ENCODE results near the gene STRN4. TPM values are rescaled to one million over a fixed set of nuclear protein-coding genes. Genes with fewer than 3 reads are reported as not detected.

The STRN4 gene
- total and polyA plus RNA-seq, 3 experiments from 2014 or later, result 23.2 to 70.4 (median 68.8) TPM

GRCh38 chr19:46717716-46718143, 28.5 kb downstream of the STRN4 start:
- H3K36me3 Mint-ChIP-seq, result peaks cover 0 to 51% (median 7%) of the 10 kb centered on the region in 3 donors
- peaks cover 34% of the 10 kb centered on the region for H3K4me1 ChIP-seq (ENCODE audit: insufficient read depth, low read length)
- ChIA-PET POLR2A (interaction anchor here (0.6 to 1.1 kb wide), 5 partner anchors 9 to 396 kb away, joined by 3 to 11 read pairs (median 6); partner anchors contain the start of genes CALM3 and ZC3H4), CTCF (interaction anchor here (0.9 to 2.9 kb wide), 6 partner anchors 11 to 123 kb away, joined by 3 to 19 read pairs (median 4); partner anchors contain the start of gene CALM3)
- peak overlapping the region; percentile 75 for H3K27ac ChIP-seq (ENCODE audit: low read depth, low read length)
- no peaks in the 10 kb centered on the region for H3K27me3 ChIP-seq (ENCODE audit: insufficient read depth, low read length, poor library complexity, severe bottlenecking)
- peaks cover 41 to 73% (median 44%) of the 10 kb centered on the region in 3 donors for H3K4me1 Mint-ChIP-seq
- H3K9me3 ChIP-seq (ENCODE audit: low read length), result no peaks in the 10 kb centered on the region
- H3K4me3 Mint-ChIP-seq, result peak overlapping the region; percentile 94 to 98 (median 95)
- H3K36me3 ChIP-seq (ENCODE audit: insufficient read depth, low read length), result no peaks in the 10 kb centered on the region
- H3K4me3 ChIP-seq (ENCODE audit: low read length), result peak overlapping the region; percentile 64
- no peaks in the 10 kb centered on the region for H3K9me3 Mint-ChIP-seq
- H3K27me3 Mint-ChIP-seq, result no peaks in the 10 kb centered on the region
- peak overlapping the region; percentile 94 to 98 (median 97) for H3K27ac Mint-ChIP-seq
- peak in 1 of 5 donors; percentile 62 for DNase-seq

DNA sequence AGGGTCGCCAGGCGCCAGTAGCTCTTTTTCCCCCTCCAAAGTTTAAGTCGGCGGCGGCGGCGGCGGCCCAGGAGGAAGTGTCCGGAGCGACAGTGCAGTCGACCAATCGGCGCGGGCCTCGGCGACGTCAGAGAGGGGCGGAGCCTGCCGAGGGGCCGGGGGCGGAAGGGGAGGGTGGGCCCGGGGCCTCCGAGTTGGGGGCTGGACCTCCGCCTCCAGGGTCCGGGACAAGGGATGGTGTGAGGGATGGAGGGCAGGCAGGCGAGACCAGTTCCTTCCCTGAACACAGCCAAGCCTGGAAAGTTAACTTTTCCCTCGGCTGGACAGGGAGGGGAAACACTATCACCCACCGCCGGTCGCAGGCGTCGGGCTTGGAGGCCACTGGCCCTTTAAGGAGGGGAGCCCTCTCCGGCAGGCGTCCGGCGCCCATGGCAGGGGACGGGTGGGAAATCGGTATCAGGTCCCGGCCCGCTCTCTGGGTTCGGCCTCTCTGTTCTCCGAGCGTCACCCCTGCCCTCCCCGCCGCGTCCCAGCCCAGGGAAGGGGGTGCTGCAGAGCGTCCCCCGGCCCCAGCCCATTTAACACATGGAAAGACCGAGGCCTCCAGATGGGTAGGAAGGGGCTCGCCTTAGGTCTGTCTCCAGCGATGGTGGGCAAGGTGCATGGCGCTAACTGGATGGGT, 29.1 kb downstream of the STRN4 start, which contains the start of gene PRKD2:
TSS of gene PRKD2 (minus strand) at position 81 of the 682 bp plus-strand sequence. CDS start 744 bp downstream, outside the sequence.
- DNase-seq, result peak; percentile 71 to 89 (median 83)
- peaks cover 42 to 77% (median 49%) of the 10 kb centered on the region in 3 donors for H3K4me1 Mint-ChIP-seq
- H3K9me3 Mint-ChIP-seq, result no peaks in the 10 kb centered on the region
- peak within 1 kb of the TSS; percentile 94 to 99 (median 98) for H3K27ac Mint-ChIP-seq
- peaks cover 0 to 50% (median 7%) of the 10 kb centered on the region in 3 donors for H3K36me3 Mint-ChIP-seq
- no peaks in the 10 kb centered on the region for H3K9me3 ChIP-seq (ENCODE audit: low read length)
- peak within 1 kb of the TSS; percentile 94 to 98 (median 95) for H3K4me3 Mint-ChIP-seq
- ChIA-PET POLR2A (no interaction called here), CTCF (interaction anchor here (1.2 to 2.9 kb wide), 2 partner anchors 12 to 123 kb away, joined by 4 to 19 read pairs; no protein-coding TSS in a partner anchor)
- H3K27me3 ChIP-seq (ENCODE audit: insufficient read depth, low read length, poor library complexity, severe bottlenecking), result no peaks in the 10 kb centered on the region
- H3K27me3 Mint-ChIP-seq, result no peaks in the 10 kb centered on the region
- peaks cover 37% of the 10 kb centered on the region for H3K4me1 ChIP-seq (ENCODE audit: insufficient read depth, low read length)
- peak within 1 kb of the TSS; percentile 90 for H3K4me3 ChIP-seq (ENCODE audit: low read length)
- peak within 1 kb of the TSS; percentile 92 for H3K27ac ChIP-seq (ENCODE audit: low read depth, low read length)
- H3K36me3 ChIP-seq (ENCODE audit: insufficient read depth, low read length), result no peaks in the 10 kb centered on the region

DNA sequence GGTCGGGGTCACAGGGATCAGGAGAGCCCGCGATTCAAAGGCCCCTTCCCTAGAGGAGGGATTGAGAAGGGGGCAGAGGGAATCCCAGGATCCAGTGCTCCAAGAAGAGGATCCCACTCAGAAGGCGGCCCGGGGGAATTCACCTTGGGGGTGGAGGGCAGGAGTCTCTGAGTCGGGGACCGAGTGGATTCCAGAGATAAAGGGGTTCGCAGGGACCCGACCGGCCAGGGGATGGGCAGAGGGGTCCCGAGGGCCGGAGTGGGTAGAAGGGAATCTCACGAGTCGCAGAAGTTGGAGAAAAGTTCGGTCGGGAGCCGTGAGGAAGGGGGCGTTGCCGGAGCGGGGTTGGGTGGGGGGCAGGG, 29.6 kb downstream of the STRN4 start:
- Mint-ChIP-seq H3K4me3 (peak overlapping the region; percentile 94 to 98 (median 95)), H3K27me3 (no peaks in the 10 kb centered on the region), H3K9me3 (no peaks in the 10 kb centered on the region), H3K27ac (peak overlapping the region; percentile 93 to 99 (median 96)), H3K36me3 (peaks cover 0 to 48% (median 3%) of the 10 kb centered on the region in 3 donors), H3K4me1 (peaks cover 42 to 73% (median 49%) of the 10 kb centered on the region in 3 donors)
- no peak for DNase-seq
- H3K4me3 ChIP-seq (ENCODE audit: low read length), result peak overlapping the region; percentile 90
- H3K36me3 ChIP-seq (ENCODE audit: insufficient read depth, low read length), result no peaks in the 10 kb centered on the region
- H3K4me1 ChIP-seq (ENCODE audit: insufficient read depth, low read length), result peaks cover 37% of the 10 kb centered on the region
- H3K27ac ChIP-seq (ENCODE audit: low read depth, low read length), result peak overlapping the region; percentile 92
- no peaks in the 10 kb centered on the region for H3K9me3 ChIP-seq (ENCODE audit: low read length)
- POLR2A ChIA-PET, result no interaction called here
- H3K27me3 ChIP-seq (ENCODE audit: insufficient read depth, low read length, poor library complexity, severe bottlenecking), result no peaks in the 10 kb centered on the region
- CTCF ChIA-PET, result interaction anchor here (1.2 kb wide), 1 partner anchor 124 kb away, joined by 4 read pairs; no protein-coding TSS in a partner anchor

- Mint-ChIP-seq H3K4me1 (peaks cover 42 to 70% (median 50%) of the 10 kb centered on the region in 3 donors), H3K27ac (peak overlapping the region; percentile 93 to 99 (median 97)), H3K9me3 (no peaks in the 10 kb centered on the region), H3K4me3 (peak overlapping the region; percentile 94 to 98 (median 95)), H3K27me3 (no peaks in the 10 kb centered on the region), H3K36me3 (peaks cover 0 to 46% (median 0%) of the 10 kb centered on the region in 3 donors)
- H3K27me3 ChIP-seq (ENCODE audit: insufficient read depth, low read length, poor library complexity, severe bottlenecking), result no peaks in the 10 kb centered on the region
- H3K4me3 ChIP-seq (ENCODE audit: low read length), result peak overlapping the region; percentile 90
- no peaks in the 10 kb centered on the region for H3K9me3 ChIP-seq (ENCODE audit: low read length)
- DNase-seq, result no peak
- ChIA-PET POLR2A (no interaction called here), CTCF (interaction anchor here (1.1 to 3.4 kb wide), 5 partner anchors 12 to 124 kb away, joined by 3 to 39 read pairs (median 8); no protein-coding TSS in a partner anchor)
- no peaks in the 10 kb centered on the region for H3K36me3 ChIP-seq (ENCODE audit: insufficient read depth, low read length)
- peaks cover 37% of the 10 kb centered on the region for H3K4me1 ChIP-seq (ENCODE audit: insufficient read depth, low read length)
- H3K27ac ChIP-seq (ENCODE audit: low read depth, low read length), result peak overlapping the region; percentile 92
These were observed 30.1 kb downstream of the STRN4 start for GRCh38 chr19:46715975-46716671.

DNA sequence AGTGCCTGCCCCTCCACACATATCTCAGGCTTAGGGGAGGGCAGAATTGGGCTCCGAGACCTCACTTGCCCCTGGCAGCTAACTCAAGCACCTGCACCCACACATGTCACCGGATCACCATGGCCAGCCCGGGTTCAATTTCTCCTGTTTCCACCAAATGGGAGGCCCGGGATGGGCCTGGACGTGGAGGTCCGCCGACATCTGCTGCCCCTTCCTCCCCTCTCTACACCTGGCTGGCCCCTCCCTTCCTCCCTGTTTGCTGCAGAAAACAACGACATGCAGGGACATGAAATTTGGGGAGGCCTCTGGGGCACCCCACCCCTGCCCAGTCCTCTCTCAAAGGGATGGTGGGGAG, 30.7 kb downstream of the STRN4 start:
- Mint-ChIP-seq H3K9me3 (no peaks in the 10 kb centered on the region), H3K4me3 (peak overlapping the region; percentile 94 to 98 (median 95)), H3K27me3 (no peaks in the 10 kb centered on the region), H3K27ac (peak overlapping the region; percentile 93 to 99 (median 97)), H3K36me3 (peaks cover 0 to 46% (median 0%) of the 10 kb centered on the region in 3 donors), H3K4me1 (peaks cover 42 to 68% (median 54%) of the 10 kb centered on the region in 3 donors)
- Histone ChIP-seq H3K27ac (ENCODE audit: low read depth, low read length) (peak overlapping the region; percentile 92), H3K4me3 (ENCODE audit: low read length) (peak overlapping the region; percentile 90), H3K27me3 (ENCODE audit: insufficient read depth, low read length, poor library complexity, severe bottlenecking) (no peaks in the 10 kb centered on the region), H3K9me3 (ENCODE audit: low read length) (no peaks in the 10 kb centered on the region), H3K4me1 (ENCODE audit: insufficient read depth, low read length) (peaks cover 37% of the 10 kb centered on the region), H3K36me3 (ENCODE audit: insufficient read depth, low read length) (no peaks in the 10 kb centered on the region)
- ChIA-PET CTCF (interaction anchor here (1.1 to 3.4 kb wide), 4 partner anchors 11 to 86 kb away, joined by 3 to 39 read pairs (median 18); no protein-coding TSS in a partner anchor), POLR2A (interaction anchor here (0.6 kb wide), 1 partner anchor 62 kb away, joined by 3 read pairs; no protein-coding TSS in a partner anchor)
- no peak for DNase-seq

- ChIA-PET CTCF (interaction anchor here (1.2 to 3.4 kb wide), 5 partner anchors 9 to 102 kb away, joined by 5 to 39 read pairs (median 8); no protein-coding TSS in a partner anchor), POLR2A (interaction anchor here (0.6 to 1.8 kb wide), 13 partner anchors 9 to 542 kb away, joined by 3 to 8 read pairs (median 3); partner anchors contain the start of genes CALM3, CCDC9 and DACT3)
- Histone ChIP-seq H3K27me3 (ENCODE audit: insufficient read depth, low read length, poor library complexity, severe bottlenecking) (no peaks in the 10 kb centered on the region), H3K4me1 (ENCODE audit: insufficient read depth, low read length) (peaks cover 36% of the 10 kb centered on the region), H3K4me3 (ENCODE audit: low read length) (peak overlapping the region; percentile 90), H3K27ac (ENCODE audit: low read depth, low read length) (peak overlapping the region; percentile 92), H3K36me3 (ENCODE audit: insufficient read depth, low read length) (peaks cover 7% of the 10 kb centered on the region), H3K9me3 (ENCODE audit: low read length) (no peaks in the 10 kb centered on the region)
- Mint-ChIP-seq H3K9me3 (no peaks in the 10 kb centered on the region), H3K27me3 (no peaks in the 10 kb centered on the region), H3K36me3 (peaks cover 0 to 48% (median 0%) of the 10 kb centered on the region in 3 donors), H3K27ac (peak overlapping the region; percentile 93 to 99 (median 97)), H3K4me1 (peaks cover 42 to 63% (median 53%) of the 10 kb centered on the region in 3 donors), H3K4me3 (peak overlapping the region; percentile 94 to 98 (median 95))
- peak in 2 of 5 donors; percentile 78 for DNase-seq
These were observed 31.7 kb downstream of the STRN4 start for GRCh38 chr19:46714444-46715106.
